Pons (tissue), 1 donor: ENCODE results near the gene RHBG.

ENCODE experiments used
- DNase-seq: peaks from one replicate; pipeline ENCODE4 v3.0.0-alpha.2; 2016; ENCODE audit warnings: low spot score

The RHBG gene

DNA sequence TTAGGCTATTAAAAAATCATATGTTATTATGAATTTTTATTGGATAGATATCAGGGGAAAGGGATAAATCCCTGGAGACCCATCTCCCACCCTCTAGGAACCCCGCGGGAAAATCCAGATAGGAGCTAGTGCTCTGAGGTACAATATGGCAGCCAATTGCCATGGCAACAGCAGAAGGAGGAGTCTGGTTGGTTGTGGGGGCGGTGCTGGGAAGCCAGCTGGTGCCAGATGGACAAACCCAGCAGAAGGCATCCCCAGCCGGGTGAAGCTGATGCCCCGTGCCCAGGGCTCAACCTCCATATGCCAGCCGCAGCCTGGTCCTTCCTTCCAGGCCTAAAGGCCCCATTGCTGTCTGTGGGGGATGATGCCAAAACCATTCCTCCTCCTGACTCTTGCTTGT is 38.3 kb downstream of the RHBG start:
- peak; percentile 80 for DNase-seq

GRCh38 chr1:156407760-156408159 is 38.7 kb downstream of the RHBG start:
- no peak for DNase-seq

DNA sequence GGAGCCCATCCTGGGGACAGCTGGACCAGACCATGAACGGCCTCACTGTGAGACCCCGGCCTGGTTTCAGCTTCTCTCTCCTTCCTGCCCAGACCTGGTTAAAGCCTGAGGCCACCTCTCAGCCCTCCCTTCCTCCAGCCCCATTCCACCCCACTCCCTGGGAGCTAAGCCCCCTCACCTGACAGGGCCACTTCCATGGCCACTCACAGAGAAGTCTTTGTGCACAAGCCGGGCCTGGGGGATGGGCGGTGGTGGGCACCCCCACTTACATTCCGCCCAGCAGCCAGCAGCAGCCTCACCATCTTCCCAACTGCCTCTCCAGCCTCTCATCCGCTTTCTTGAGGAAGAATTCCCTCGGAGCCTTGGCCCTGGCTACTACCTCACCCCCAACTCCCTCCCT is 40.4 kb downstream of the RHBG start:
- peak; percentile 37 for DNase-seq

DNA sequence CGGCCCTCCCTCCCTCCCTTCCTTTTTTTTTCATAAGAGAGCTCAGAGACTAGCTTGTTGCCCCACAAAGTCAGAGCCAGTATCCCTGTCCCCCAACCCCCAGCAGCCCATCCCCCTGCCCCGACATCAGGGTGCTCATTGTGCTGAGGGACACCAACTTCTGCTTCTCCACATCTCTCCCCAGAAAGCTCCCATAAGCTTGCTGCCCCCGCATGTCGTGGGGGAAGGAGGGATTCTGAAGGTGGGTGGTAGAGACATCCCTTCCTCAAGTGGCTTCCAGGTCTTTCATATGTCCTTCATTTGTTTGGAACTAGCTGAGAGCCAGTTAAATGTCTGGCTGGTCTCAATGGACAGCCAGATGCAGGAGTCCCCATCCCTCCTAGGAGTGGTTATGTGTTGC is 41.2 kb downstream of the RHBG start:
- DNase-seq = no peak

DNA sequence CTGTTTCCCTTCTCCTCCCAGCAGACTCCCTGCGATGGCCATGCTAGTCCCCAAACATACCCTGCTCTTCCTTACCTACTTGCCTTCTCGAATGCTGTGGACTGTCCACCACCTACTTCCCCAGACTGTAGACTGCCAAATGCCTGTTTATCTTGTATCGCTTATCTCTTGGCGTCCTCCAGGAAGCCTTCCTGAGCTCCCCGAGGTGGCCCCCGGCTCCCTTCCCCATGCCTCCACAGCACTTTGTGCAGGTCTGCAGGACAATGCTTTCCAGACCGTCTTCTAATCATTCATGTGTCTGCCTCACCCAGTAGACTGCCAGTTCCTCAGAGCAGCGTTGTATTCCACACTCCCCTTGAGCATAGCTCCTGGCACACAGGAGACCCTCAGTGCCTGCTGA is 41.7 kb downstream of the RHBG start:
- DNase-seq = no peak

- peak; percentile 89 for DNase-seq
Measured at GRCh38 chr1:156412653-156413321, 43.8 kb downstream of the RHBG start.

DNA sequence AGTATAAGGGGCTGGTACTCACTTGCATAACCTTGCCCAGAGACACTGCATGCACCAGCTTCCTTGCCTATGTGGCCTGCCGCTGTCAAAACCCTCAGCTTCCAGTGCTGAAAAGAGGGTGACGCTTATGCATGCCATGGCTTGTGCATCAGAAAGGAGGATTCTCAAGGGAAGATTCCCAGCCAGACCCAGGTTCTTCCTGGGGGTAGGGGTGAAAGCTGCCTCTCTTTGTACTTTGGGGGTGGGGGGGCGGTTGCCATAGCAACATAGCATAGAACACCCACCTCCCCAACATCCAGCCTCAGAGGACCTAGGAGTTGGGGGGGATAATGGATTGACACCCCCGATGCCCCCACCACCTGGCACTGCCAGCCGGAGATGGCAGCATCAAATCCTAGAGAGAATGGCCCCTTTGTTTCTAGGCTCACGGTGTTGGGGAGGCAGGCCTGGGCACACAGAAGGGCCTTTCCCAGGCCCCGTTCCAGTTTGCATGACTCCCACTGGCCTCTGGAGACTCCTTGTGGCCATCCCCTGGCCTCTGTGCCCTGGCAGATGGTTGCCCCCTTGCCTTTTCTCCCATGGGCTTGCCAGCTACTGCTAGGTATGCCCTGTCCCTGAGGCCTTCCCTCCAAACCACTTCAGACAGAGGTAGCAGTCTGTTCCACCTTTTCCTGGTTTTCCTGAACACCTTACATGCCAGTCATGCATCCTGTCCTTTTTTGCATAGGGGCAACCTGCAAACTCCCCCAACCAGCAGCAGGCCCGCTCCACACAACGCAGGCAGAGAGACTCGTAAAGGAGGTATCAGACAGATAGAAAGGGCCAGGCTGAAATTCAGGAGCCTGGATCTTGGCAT is 44.6 kb downstream of the RHBG start:
- DNase-seq = peak; percentile 99

DNA sequence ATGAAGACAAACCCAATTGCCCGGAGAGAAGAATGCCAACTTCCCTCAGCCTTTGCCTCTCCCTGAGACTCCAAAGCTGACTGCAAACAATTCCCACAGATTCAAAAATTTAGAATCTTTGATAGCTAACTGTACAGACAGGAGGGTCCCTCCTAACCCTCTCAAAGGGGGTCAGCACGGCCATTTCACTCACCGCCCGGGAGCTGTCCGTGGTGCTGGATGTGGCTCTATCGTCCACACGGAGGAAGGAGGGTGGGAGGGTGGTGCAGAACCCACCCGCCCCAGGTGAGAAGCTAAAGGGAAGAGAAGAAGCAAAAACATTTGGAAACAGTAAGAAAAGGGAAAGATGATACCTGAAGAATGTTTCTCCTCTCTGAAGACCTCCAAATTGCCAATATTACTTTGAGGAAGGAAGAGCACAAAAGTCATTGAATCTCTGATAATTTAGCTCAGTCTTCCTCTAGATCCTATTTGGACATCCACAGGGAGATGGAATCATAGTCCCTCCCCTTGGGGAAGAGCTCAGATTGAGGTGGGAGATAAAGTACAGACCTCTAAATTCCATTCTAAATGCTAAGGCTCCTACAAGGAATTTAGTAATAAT is 45.6 kb downstream of the RHBG start:
- no peak for DNase-seq

DNA sequence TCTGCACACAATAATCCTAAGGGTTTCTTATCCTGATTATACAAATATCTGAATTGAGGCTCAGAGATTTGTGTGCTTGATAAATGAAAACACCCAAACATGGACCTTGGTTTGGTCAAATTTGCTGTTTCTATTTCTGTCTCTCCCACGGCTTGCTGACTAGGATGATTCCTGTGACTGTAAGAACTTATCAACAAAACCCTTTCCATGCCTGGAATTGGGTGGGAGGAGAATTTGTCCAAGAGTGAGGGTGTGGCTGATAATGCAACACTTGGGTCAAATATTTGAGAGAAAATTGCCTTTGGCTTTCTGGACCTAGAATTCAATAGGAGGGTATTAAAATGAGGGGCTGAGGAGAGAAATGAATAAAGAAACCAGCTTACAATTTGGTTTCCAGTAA is 48.0 kb downstream of the RHBG start:
- DNase-seq = no peak

DNA sequence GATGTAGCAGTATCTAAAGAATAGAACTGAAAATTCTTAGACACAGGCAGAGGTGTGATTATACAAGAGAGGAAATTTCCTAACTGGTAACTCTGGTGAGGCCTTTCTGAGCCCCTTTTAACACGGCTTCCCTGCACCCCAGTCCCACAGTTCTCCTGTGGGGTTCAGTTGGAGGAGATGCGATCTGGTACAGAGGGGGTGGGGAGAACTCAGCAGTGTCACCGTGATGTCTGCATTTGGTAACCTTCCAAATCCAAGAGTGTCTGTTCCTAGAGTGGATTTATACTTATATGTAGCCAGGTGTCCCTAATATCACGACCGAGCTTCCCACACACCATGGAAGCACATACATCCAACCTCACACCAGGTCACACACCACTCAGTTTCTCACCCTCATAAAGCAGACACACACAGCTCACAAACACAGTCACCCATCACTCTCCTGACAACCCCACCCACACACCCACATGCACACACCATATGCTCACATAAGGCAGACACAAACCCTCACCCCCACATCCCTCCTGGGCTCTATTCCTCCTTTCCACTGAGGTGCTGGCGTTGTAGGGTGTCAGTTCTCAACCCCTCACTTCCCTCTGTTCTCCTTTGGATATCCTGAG is 48.5 kb downstream of the RHBG start:
- no peak for DNase-seq

GRCh38 chr1:156418416-156419070 is 49.5 kb downstream of the RHBG start:
- no peak for DNase-seq

GRCh38 chr1:156419854-156420204 is 50.8 kb downstream of the RHBG start:
- DNase-seq = no peak

DNA sequence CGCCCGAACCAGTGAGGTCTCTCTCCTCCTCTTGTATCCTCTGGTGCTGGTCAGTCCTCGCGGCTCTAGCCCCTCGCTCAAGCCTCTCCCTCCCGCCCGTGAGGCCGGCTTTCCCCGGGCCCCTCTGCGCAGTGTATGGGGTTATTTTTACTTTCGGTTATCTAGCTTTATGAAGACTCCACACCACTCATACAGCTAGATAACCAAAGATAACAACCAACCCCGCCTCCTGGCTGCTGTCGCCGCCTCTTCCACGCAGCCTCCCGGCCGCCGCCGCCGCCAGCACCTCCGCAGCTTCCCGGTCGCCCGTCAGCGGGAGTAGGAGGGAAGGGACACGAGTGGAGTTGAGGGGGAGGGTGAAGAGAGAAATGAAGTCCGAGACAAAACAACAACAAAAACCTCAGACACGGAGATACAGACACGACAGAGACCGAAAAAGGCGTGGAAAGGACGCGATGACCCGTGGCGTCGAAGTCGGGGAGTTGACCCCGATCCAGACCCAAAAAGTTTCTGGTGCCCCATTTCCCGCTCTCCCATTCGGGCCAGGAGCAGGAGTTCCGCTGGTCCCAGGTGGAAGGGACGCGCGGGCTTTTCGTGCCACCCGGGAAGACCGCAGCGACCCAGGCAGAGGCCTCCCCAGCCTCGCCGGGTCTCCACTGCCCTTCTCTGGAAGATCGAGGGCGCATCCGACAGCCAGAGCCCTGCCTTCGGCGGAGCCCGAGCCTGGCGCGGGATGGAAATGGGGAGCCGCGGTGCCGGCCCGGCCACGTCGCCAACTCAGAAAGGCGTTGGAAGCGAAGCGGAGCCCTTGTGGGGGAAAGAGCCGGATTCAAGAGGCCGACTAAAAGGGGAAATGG is 51.4 kb downstream of the RHBG start:
- no peak for DNase-seq

- DNase-seq = peak; percentile 91
Measured at GRCh38 chr1:156421062-156421938, 52.3 kb downstream of the RHBG start.

- no peak for DNase-seq
Measured at GRCh38 chr1:156421939-156422601, 53.1 kb downstream of the RHBG start.

- no peak for DNase-seq
Measured at GRCh38 chr1:156422602-156423091, 53.6 kb downstream of the RHBG start.

GRCh38 chr1:156423422-156424352 is 54.7 kb downstream of the RHBG start:
- DNase-seq = no peak

DNA sequence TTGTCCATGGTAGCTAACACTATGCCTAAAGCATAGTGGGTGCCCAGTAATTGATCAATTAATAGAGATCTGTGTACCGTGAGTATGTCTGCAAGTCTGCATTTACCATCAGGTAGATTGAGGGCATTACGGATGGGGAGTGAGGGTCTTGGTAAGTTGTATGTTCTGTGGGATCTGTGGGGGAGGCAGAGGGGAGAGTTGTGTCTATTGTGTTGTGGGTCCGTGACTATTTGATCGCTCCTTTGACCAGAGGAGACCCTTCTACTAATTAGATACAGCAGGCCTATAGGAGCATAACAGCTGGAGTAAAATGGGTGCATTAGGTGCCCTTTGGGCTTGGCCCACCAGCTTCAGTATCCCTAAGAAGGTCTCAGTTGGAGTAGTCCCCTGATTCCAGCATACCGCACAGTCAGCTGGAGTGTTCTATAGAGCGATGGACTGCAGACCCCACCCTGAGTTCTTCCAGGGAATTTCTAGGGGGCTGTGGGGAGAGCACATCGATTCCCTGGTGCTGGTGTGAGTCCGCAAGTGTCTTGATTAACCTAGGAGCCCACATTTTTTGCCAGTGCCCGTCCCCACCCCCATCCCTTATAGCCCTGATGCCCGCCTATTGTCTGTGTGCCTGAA is 55.9 kb downstream of the RHBG start:
- no peak for DNase-seq
